ENCODE measurements around the gene NLE1.

Gene NLE1

GRCh38 chr17:35084987-35085386 is 57.1 kb downstream of the NLE1 start:
- DNase-seq: no peak

- no peak for DNase-seq
Observed at GRCh38 chr17:35083071-35083470, 59.0 kb downstream of the NLE1 start.

- DNase-seq: no peak
Observed at GRCh38 chr17:35082073-35082657, 59.9 kb downstream of the NLE1 start.

GRCh38 chr17:35081638-35082037 is 60.5 kb downstream of the NLE1 start:
- DNase-seq: peak; percentile 33

- no peak for DNase-seq
Observed at GRCh38 chr17:35080536-35080935, 61.6 kb downstream of the NLE1 start.

GRCh38 chr17:35079547-35080423 is 62.3 kb downstream of the NLE1 start:
- no peak for DNase-seq

Measured in midbrain (tissue), 1 donor.